ENCODE results near the gene CCL16.
"Not testable (repeated sequence)": the region's sequence is repeated elsewhere in the genome, so short reads cannot be mapped to it uniquely, and the experiment has no call there.

Gene CCL16

DNA sequence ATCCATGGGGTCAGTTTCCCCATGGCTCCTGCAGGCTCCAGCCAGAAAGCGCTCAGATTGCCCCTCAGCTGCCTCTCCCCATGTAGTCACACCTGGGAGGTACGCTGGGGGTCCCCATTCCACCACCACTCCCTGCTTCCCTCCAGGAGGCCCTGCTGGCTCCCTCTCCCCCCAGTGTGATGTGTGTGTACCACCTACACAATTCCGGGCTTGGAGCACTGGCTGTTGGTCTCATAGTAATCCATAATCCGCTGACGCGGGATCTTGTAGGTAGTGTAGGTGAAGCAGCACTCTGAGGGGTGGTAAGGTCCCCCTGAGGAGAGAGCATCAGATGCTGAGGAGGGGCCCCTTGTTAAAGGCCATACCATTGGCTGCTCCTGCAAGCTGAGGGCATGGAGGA, 2.8 kb upstream of the CCL16 start:
- DNase-seq: no peak

DNA sequence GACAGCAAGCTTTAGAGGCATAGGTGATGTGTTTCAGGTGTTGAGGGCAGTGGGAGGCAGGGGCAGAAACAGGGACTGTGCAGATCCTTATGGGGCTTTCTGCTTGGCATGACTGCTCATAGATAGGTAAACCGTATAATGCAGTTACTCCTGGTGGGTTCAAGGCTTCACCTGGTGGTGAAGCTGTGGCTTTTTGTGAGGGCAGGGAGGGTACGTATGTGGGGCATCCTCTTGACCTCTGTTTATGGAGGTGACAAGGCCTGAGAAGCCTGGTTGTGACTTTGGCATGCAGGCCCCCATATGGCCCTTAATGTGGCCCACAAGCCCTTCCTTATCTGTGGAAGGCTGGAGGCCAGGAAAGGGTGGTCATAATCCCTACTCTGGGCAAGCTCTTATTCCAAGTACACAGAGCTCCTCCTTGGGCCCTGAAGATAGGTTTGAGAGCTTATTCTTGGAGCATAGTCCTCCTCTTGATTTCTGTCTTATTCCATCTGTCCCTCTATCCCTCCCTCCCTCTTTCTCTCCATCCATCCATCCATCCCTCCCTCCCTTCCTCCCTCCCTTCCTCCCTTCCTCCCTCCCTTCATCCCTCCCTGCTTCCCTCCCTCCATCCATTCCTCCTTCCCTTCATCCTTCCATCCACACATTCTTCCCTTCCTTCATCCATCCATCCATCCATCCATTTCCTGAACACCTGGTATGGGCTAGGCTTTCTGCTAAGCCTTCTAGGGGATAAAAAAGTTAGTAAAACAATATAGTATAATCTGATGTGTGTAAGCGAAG, 1.3 kb upstream of the CCL16 start:
- DNase-seq: no peak

DNA sequence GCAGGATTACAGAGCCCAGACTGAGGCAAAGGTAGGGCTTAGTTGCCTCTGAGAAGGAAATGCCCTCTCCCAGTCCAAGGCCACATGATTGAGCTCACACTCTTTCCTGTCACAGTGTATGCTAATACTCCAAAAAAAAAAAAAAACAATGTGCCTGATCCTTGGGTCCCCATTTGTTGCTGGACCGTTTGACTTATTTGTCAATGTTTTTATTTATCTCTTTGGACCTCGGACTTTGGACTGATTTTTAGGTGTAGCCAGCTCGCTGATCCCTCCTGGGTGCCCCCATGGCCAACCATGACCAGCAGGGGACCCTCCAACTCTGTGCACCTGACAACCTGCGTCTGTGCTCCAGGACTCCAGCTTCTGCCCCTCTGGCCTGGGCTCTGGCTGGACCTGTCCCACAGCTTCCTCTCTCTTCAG, 622 bp upstream of the CCL16 start:
- no peak for DNase-seq

DNA sequence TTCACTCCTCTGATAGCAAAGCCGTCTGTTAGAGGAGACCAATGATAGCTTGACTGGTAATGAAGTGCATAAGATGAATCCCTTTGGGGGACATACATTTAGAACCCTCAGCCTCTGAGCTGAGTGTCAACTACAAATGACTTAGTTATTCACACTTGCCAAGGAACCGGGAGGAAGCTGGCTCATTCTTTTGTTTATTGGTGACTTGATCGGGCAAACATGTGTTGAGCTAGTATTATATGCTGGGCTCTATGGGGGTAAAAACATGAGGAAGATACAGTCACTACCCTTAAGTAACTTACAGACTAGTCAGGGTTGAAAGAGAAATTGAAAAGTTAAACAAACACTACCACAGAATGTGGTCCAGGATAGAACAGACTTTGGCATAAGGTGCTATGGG, 3.0 kb downstream of the CCL16 start:
- no peak for DNase-seq

DNA sequence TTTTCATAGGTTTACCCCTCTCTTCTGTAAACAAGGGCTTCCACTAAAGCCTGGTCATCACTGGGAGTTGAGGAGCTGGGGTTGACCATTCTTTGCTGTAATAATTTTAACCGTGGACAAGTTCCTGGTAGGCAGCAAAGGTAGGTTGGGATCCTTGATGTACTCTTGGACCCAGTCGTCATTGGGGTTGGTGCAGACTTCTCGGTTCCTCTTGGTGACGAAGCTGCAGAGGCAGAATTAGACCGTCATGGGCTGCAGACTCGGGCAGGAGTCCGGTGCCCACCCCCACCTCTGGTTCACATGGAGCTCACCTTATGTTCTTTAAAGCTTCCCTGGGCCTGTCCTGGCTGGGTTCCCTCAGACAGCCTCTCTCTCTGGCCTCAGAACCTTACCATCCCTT, 3.8 kb downstream of the CCL16 start:
- DNase-seq: no peak

DNA sequence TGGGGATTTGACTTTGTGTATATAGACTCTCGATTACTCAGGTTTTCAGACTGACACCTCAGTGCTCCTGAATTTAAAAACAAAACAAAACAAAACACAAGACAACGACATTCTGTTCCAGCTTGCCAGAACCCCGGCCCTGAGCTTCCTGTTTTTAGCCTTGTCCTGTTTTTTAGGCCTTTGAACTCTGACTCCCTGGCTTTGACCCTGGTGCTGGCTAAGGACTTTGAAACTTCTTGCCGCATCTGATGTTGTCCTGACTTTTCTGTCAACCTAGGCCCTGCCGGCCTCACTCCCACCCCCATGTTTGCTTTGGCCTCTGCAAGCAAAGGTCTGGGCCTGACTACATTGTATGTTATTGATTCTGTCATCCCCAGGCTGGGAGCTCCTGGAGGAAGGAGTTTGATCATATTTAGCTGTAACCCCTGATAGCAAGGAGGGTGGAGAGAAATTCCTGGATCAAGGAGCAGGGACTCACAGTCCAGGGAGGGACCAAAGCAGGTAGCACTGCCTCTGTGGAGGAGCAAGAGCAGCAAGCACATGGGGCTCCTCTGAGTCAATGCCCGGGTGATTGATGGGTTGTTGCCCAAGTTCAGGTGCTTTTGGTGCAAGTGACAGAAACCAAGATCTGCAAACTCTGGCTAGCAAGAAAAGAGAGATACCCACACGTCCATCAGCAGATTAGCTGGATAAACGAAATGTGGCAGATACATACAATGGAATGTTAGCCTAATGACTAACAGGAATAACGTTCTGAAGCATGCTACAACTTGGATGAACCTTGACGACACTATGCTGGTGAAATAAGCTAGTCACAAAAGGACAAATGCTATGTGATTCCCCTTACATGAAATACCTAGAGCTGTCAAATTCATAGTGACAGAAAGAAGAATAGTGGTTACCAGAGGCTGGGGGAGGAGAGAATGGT, 7.7 kb downstream of the CCL16 start:
- no peak for DNase-seq

DNA sequence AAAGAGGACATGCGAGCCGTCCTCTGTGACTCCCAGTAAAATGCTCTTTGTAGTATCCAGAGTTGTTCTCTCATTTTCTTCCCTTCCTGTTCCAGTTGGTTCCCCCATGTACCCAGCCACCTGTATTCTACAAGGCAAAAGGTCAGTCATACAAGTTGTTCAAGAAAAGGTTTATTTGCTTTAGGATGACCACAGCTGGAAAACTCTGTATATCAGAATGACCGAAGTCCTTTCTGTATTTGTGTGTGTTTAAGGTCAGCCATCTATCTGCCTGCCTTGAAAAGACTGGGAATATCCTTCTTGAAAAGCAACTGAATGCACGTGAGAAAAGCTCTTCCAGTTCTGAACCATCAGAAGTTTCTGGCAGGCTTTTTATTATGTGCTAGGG, 8.4 kb downstream of the CCL16 start:
- DNase-seq: no peak

DNA sequence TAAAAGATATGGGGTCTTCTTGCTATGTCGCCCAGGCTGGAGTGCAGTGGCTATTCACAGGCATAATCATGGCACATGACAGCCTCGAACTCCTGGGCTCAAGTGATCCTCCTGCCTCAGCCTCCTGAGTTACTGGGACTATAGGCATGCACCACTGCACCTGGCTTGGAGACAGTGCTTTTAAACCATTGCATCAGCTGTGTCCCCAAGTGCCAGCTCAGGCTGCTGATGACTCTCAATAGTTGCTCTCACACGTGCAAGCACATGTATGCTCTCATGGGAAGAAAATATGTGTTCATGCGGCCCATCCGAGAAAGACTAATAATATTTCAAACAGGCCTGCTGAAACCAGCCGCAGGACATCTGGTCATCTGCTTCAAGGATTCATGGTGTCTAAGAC, 8.8 kb downstream of the CCL16 start:
- no peak for DNase-seq

DNA sequence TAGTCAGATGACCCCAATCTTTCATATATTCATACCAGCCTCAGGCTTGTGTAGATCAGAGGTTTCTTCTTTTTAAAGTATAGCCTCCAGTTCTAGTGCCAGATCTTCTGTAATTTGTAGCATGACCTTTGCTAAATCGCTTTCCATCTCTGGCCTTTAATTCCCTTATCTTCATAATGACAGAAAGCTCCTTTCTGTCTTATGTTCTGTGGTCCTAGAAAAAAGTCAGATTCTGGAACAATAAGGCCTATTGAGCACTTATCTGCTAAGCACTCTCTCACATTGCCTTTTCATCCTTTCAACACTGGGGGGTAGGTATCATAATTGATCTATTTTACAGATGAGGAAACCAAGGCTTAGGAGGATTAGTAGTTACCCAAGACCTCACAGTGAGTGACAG, 9.2 kb downstream of the CCL16 start:
- no peak for DNase-seq

DNA sequence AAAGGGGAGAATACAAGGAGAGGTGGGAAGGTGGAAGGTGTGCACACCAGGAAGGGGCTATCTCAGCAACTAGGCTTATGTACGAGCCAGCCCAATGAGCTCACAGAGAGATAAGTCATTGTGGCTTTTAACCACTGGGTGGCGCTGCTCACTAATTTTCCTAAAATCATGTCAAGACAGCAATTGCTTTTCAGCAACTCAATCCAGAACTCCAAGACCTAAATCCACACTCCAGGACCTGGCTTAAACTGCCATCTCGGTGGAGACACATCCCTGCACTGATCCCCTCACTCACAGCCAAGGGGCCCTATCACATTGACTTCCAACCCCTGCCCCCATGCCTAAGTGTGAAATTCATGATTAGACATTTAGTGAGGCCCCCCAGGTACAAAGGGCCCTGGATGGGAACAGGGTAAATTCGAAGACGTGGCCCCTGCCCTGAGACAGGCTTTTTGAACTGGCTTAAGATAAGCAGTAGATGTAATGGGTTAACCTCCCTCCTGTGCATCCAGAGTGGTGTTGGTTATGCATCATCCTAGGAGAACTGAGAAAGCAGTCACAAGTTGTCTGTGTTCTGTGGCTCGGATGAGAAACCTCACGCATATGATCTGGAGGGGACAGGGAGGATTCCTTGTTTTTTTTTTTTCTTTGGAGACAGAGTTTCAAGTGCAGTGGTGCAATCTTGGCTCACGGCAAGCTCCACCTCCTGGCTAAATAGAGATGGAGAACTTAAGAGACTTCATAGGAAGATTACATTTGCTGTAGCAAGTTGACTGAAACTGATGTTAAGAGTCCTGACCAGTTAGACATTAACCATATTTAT, 11.5 kb downstream of the CCL16 start:
- DNase-seq: peak; percentile 78

DNA sequence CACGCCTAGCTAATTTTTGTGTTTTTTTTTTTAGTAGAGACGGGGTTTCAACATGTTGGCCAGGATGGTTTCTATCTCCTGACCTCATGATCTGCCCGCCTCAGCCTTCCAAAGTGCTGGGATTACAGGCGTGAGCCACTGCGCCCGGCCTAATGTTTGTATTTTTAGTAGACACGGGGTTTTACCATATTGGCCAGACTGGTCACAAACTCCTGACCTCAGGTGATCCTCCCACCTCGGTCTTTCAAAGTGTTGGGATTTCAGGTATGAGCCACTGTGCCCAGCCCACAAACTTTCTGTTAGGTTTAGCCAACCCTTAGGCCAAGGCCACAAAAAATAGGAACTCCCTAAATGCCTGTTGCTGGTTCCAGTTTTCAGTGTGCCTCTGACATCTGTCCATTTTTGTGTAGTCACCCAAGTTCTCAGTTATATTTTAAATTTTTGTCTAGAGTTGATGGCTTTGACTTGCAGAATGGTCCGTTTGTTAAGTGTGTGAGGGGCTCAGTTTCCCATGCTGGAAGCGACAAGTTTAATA, 12.7 kb downstream of the CCL16 start:
- DNase-seq: no peak

DNA sequence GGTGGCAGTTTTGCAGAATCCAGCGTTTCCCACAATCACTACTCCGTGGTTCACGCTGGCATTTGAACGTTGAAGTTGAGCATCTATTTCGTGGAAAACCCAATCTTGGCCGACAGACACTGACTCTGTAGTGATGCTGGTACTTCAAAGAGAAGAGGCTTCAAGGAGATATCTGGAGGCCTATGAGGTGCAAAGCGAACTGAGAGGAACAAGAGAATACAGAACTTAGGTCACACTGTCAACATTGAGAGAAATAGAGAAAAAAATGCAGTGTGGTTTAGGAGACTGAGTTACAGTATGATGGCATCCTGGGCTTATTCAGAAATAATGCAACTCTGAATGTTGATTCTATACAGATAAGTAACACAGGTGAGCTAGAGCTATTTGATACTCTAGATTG, 16.0 kb downstream of the CCL16 start:
- no peak for DNase-seq

DNA sequence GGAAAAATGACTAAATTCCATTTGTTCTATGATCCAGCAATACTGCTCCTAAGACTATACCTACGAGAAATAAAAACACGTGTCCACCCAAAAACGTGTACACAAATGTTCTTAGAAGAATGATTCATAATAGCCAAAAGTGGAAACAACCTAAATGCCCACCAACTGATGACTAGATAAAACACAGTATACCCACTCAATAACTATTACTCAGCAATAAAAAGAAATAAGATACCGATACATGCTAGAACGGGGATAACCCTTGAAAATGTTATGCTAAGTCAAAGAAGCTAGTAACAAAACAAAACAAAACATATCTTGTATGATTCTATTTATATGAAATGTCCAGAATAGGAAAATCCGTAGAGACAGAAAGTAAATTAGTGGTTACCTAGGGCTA, 17.6 kb downstream of the CCL16 start:
- no peak for DNase-seq

DNA sequence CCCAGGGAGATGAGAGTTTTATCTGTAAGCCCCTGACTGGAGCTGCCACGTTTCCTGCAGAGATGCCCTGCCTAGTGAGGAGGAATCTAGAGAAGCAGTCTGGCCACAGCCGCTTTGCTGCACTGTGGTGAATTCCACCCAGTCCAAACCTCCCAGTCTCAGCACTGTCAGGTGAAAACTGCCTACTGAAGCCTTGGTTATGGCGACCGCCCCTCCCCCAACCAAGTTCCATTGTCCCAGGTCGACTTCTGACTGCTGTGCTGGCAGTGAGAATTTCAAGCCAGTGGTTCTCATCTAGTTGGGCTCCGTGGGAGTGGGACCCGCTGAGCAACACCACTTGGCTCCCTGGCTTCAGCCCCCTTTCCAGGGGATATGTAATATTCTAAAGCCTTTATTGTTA, 27.6 kb downstream of the CCL16 start:
- DNase-seq: no peak

DNA sequence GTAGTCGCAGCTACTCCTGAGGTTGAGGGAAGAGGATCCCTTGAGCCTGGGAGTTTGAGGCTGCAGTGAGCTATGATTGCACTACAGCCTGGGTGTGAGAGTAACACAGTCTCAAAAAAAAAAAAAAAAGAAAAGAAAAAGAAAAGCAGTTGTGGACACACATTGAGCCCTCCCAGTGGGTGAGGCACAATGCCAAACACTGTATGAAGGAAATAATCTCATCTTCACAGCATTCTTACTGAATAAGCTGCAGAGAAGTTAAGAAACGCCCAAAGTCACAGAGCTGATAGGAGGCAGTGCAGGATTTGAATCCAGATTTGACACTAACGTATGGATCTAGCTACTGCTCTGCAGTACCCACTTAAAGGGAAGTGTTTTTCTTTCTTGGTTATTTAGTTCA, 31.9 kb downstream of the CCL16 start:
- no peak for DNase-seq

DNA sequence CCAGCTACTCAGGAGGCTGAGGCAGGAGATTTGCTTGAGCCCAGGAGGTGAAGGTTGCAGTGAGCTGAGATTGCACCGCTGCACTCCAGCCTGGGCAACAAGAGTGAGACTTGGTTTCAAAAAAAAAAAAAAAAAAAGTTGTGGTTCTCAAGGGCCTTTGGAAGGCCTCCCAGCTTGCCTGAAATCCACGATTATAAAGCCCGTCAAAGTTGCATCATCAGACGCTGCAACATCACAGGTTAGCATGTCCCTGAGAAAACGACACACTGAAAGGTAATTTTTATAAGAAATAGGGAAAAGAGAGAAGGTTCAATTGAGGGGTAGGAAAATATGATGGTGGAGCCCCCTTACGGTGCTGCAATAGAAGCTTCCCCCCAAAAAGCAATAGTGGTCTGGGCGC, 33.2 kb downstream of the CCL16 start:
- no peak for DNase-seq

DNA sequence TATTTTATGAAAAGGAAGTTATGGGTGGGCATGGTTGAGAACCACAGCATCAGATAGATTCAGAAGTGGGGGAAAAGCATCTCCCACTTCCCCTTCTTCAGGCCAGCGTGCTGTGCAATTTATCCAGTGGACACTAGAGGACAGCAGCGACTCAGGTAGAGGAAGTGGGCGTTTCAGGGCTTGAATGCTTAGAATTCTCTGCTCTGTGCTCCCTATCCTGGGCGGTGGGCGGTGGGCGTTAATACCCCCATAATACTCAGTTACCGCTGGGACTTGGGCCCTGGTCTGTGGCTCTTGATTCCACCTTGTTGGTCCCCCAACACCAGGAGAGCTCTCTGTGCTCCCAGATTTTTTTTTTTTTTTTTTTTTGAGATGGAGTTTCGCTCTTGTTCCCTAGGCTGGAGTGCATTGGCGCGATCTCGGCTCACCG, 34.1 kb downstream of the CCL16 start:
- DNase-seq: peak; percentile 19

DNA sequence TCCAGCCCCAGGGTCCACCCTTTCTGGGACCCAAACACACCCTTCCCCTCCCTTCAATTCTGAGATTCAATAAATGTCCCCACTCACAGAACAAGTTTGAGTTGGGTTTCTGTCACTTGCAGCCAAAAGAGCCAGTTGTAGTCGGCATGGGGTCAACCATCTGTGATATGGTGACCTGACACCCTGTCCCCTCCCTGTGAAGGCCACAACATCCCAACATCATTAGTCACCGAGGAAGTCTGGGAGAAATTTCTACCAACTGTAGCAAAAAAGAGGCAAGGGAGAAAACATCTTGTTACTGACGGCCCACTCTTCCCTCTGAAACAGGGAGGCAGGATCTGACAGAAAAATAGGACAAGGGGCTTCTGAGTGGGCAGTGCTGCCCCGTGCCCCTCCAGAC, 37.1 kb downstream of the CCL16 start:
- DNase-seq: no peak

DNA sequence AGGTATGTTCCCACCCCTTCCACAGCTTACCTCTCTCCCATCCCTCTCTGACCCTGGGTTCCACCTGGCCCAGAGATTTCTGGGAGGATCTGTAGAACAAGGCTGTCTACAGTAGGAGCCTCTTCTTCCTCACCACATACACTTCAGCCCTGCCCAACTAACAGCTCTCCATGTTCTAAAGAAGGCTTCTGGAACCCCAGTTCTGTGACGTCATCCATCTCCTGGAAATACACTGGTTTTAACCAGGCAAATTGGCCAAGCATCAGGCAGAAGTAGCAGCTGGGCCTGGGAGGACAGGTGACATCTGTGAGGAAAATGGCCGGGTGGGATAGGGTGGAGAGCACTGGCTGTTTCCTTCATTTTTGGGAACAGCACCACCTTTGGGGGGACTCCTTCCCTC, 37.8 kb downstream of the CCL16 start, which contains the start of gene LYZL6:
TSS of gene LYZL6 (minus strand) at position 177 of the 400 bp plus-strand sequence. CDS start 4,357 bp downstream, outside the sequence.
- no peak for DNase-seq

DNA sequence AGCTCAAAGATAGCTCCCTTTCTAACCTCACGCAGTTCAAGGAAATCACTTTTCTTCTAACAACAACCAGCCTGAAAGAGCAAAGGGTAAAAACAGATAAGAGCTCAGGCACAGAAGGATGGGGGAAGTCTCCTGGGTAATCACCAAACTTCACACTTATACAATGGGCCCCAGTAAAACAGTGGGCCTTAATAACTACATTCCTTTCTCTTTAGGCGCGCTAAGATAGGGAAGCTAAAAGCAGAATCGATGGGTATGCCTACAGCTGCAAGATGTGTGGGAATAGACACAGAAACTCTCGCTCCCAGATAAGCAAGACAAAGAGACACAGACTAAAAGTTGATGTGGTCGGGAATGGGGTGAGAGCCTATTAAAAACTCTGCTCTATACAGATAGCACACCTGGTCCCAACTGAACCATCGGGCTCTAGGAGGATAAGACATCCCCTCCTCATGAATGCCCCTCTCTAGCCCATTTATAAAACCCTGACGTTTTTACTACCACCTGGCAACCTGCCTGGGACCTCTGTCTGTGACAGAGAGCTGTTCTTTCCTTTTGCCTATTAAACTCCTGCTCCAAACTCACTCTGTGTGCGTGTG, 38.6 kb downstream of the CCL16 start:
- DNase-seq: no peak

DNA sequence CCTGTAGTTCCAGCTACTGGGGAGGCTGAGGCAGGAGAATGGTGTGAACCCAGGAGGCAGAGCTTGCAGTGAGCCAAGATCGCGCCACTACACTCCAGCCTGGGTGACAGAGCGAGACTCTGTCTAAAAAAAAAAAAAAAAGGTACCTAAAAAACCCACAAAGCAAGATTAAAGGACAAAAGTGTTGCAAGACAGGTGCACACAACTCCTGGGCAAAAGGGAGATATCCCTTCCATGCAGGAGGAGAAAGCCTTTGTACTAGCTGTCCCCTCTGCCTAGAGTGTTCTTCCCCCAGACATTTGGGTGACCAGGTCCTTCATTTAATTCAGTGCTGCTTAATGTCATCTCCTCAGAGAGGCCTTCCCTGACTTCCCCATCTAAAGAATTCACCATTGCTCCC, 42.8 kb downstream of the CCL16 start:
- DNase-seq: not testable (repeated sequence)

DNA sequence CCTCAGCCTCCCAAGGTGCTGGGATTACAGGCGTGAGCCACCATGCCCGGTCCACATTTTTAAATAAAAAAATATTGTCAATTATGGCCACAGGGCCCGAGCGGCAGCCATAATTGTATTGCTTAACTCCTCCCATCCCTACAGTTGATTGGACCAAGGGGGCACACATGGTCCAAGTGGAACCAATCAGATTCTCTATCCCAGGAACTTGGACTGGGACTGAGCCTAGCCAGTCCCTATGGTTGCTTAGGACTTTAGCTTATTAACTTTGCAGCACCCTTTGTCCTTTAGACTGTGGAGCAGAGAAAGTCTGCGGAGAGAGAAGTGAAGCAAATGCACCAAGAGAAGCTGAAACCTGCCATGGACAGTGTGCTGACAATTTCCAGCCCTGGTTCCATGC, 45.2 kb downstream of the CCL16 start:
- no peak for DNase-seq

All from NCI-H1092 (cell line).